Activated gamma-delta T cell (primary cell): ENCODE data around the gene IFITM10.

Experiments used
- DNase-seq: peaks from one replicate; lab custom pipeline; 2025; lab: John Stamatoyannopoulos, UW

The IFITM10 gene

GRCh38 chr11:1763796-1764661 is 13.6 kb upstream of the IFITM10 start, which contains the start of gene CTSD:
Gene CTSD, minus strand, starts transcription at chr11:1763927. Its CDS starts 68 bp downstream, at chr11:1763859.
- DNase-seq = peak; percentile 83

GRCh38 chr11:1763336-1763795 is 13.0 kb upstream of the IFITM10 start:
- DNase-seq = no peak

- no peak for DNase-seq
Measured at GRCh38 chr11:1762537-1763302, 12.3 kb upstream of the IFITM10 start.

GRCh38 chr11:1761857-1762536 is 11.6 kb upstream of the IFITM10 start:
- DNase-seq = no peak

- DNase-seq = no peak
Measured at GRCh38 chr11:1761110-1761856, 10.9 kb upstream of the IFITM10 start.

- DNase-seq = no peak
Measured at GRCh38 chr11:1760351-1761109, 10.1 kb upstream of the IFITM10 start.

- DNase-seq = no peak
Measured at GRCh38 chr11:1759851-1760220, 9.4 kb upstream of the IFITM10 start.

GRCh38 chr11:1759151-1759850 is 8.9 kb upstream of the IFITM10 start:
- no peak for DNase-seq

GRCh38 chr11:1758611-1759150 is 8.3 kb upstream of the IFITM10 start:
- DNase-seq = no peak

GRCh38 chr11:1757861-1758610 is 7.6 kb upstream of the IFITM10 start:
- peak; percentile 32 for DNase-seq

GRCh38 chr11:1756791-1757771 is 6.7 kb upstream of the IFITM10 start:
- DNase-seq = no peak

GRCh38 chr11:1755692-1756561 is 5.5 kb upstream of the IFITM10 start:
- DNase-seq = no peak

GRCh38 chr11:1755344-1755691 is 4.9 kb upstream of the IFITM10 start:
- DNase-seq = no peak

GRCh38 chr11:1754376-1755150 is 4.2 kb upstream of the IFITM10 start:
- DNase-seq = no peak

GRCh38 chr11:1753929-1754305 is 3.5 kb upstream of the IFITM10 start:
- DNase-seq = no peak

- no peak for DNase-seq
Measured at GRCh38 chr11:1753229-1753928, 3.0 kb upstream of the IFITM10 start.
